IMR-90 (cell line): ENCODE measurements around the gene RNF166. TPM values are rescaled to one million over a fixed set of nuclear protein-coding genes. Genes with fewer than 3 reads are reported as not detected.

Experiments used
- ATAC-seq: fragments of 200-7000 bp; cut with Tn5 transposase; 2 replicates; pipeline ENCODE4 v1.9.1; 2020; ENCODE audit warnings: low read depth, mild to moderate bottlenecking, moderate library complexity
- BruUV-seq: library from RNA; stranded (reverse); fragments of 400-500 nt; replicated peaks from 2 replicates; lab custom pipeline; 2021; lab: Mats Ljungman, UMichigan
- CTCF ChIA-PET: fragments of 300-600 bp; formaldehyde crosslinking; extraction: SDS; loops from one replicate; lab custom pipeline; 2021; ENCODE audit warnings: antibody characterized with exemption; lab: Yijun Ruan, JAX
- POLR2A ChIA-PET: fragments of 300-600 bp; sonication (Branson Sonifier 250); formaldehyde crosslinking; loops from one replicate; lab custom pipeline; 2022; ENCODE audit warnings: antibody characterized with exemption; ENCODE audit not compliant: unreplicated experiment; lab: Charles Lee
- DNase-seq: peaks from one replicate; pipeline ENCODE4 v3.0.0; 2013
- H2AFZ ChIP-seq: replicated peaks from 2 replicates; pipeline ENCODE3; 2013; ENCODE audit warnings: low read length, mild to moderate bottlenecking; ENCODE audit not compliant: poor library complexity
- H2AK5ac ChIP-seq: 2 replicates; pipeline ENCODE4 v1.6.1; 2013; ENCODE audit warnings: low read depth, low read length, inconsistent platforms
- H2AK9ac ChIP-seq: replicated peaks from 2 replicates; pipeline ENCODE3; 2013; ENCODE audit warnings: mild to moderate bottlenecking, low read depth, low read length, moderate library complexity; ENCODE audit not compliant: poor library complexity
- H2BK120ac ChIP-seq: 2 replicates; pipeline ENCODE4 v1.6.1; 2013; ENCODE audit warnings: low read depth, low read length, inconsistent platforms
- H2BK15ac ChIP-seq: 3 replicates; pipeline ENCODE4 v1.6.1; 2013; ENCODE audit warnings: low read depth, low read length, inconsistent platforms
- H2BK20ac ChIP-seq: 2 replicates; pipeline ENCODE4 v1.6.1; 2013; ENCODE audit warnings: low read depth, mild to moderate bottlenecking, inconsistent platforms, low read length, moderate library complexity
- H2BK5ac ChIP-seq: 2 replicates; pipeline ENCODE4 v1.6.1; 2013; ENCODE audit warnings: mild to moderate bottlenecking, low read depth, low read length, inconsistent platforms; ENCODE audit not compliant: poor library complexity, severe bottlenecking
- H3K14ac ChIP-seq: replicated peaks from 2 replicates; pipeline ENCODE4 v1.6.1; 2013; ENCODE audit warnings: low read depth, low read length, inconsistent platforms
- H3K18ac ChIP-seq: 2 replicates; pipeline ENCODE4 v1.6.1; 2013; ENCODE audit warnings: low read depth, low read length, control low read depth
- H3K23ac ChIP-seq: 2 replicates; pipeline ENCODE4 v1.6.1; 2013; ENCODE audit warnings: low read depth, low read length, inconsistent platforms
- H3K27ac ChIP-seq: 2 replicates; pipeline ENCODE4 v1.5.1; 2013; ENCODE audit warnings: mild to moderate bottlenecking, control low read depth, low read length; ENCODE audit not compliant: insufficient read depth
- H3K27me3 ChIP-seq: 2 replicates; pipeline ENCODE4 v1.6.1; 2013; ENCODE audit warnings: low read length; ENCODE audit not compliant: control insufficient read depth, insufficient read depth
- H3K36me3 ChIP-seq: 2 replicates; pipeline ENCODE4 v1.6.1; 2013; ENCODE audit warnings: low read length, mixed read lengths; ENCODE audit not compliant: control insufficient read depth, insufficient read depth
- H3K4ac ChIP-seq: 2 replicates; pipeline ENCODE4 v1.6.1; 2013; ENCODE audit warnings: low read depth, low read length, inconsistent platforms
- H3K4me1 ChIP-seq: 2 replicates; pipeline ENCODE4 v1.6.1; 2013; ENCODE audit warnings: low read length, mixed read lengths; ENCODE audit not compliant: control insufficient read depth, insufficient read depth
- H3K4me2 ChIP-seq: 2 replicates; pipeline ENCODE4 v1.6.1; 2013; ENCODE audit warnings: low read depth, mild to moderate bottlenecking, control low read depth, low read length, moderate library complexity
- H3K4me3 ChIP-seq: 2 replicates; pipeline ENCODE4 v1.5.1; 2013; ENCODE audit warnings: low read depth, mild to moderate bottlenecking, control low read depth, low read length, moderate library complexity; ENCODE audit not compliant: insufficient read depth
- H3K56ac ChIP-seq: 2 replicates; pipeline ENCODE4 v1.6.1; 2013; ENCODE audit warnings: low read length, inconsistent platforms; ENCODE audit not compliant: insufficient read depth; ENCODE audit errors: extremely low read depth
- H3K79me1 ChIP-seq, 2 experiments: 2 replicates each; pipeline ENCODE4 v1.6.1; 2013; ENCODE audit warnings: low read length in 2 of 2, inconsistent platforms in 1 of 2, low read depth in 1 of 2
- H3K9ac ChIP-seq: 2 replicates; pipeline ENCODE4 v1.6.1; 2013; ENCODE audit warnings: low read depth, low read length, control low read depth
- H3K9me1 ChIP-seq: 2 replicates; pipeline ENCODE4 v1.6.1; 2013; ENCODE audit warnings: low read length, inconsistent platforms; ENCODE audit not compliant: insufficient read depth
- H3K9me3 ChIP-seq: 2 replicates; pipeline ENCODE4 v1.6.1; 2013; ENCODE audit warnings: low read length; ENCODE audit not compliant: control insufficient read depth, insufficient read depth
- H4K20me1 ChIP-seq: 2 replicates; pipeline ENCODE4 v1.6.1; 2013; ENCODE audit warnings: low read length, inconsistent platforms; ENCODE audit not compliant: insufficient read depth
- H4K5ac ChIP-seq: 2 replicates; pipeline ENCODE4 v1.6.1; 2013; ENCODE audit warnings: mild to moderate bottlenecking, low read depth, low read length, control low read depth
- H4K8ac ChIP-seq, 2 experiments: 2 replicates each; pipeline ENCODE4 v1.6.1; 2013; ENCODE audit warnings: low read depth in 2 of 2, low read length in 2 of 2, control low read depth in 1 of 2, inconsistent platforms in 1 of 2
- H4K91ac ChIP-seq: 2 replicates; pipeline ENCODE4 v1.6.1; 2013; ENCODE audit warnings: low read depth, low read length, inconsistent platforms; ENCODE audit not compliant: insufficient read depth
- BHLHE40 ChIP-seq: fragments of 150-350 bp; IDR thresholded peaks from 2 replicates; pipeline ENCODE4 v1.6.1; 2016; ENCODE audit warnings: mild to moderate bottlenecking, low read depth, low read length
- CHD1 ChIP-seq: IDR thresholded peaks from 2 replicates; pipeline ENCODE4 v1.6.1; 2012; ENCODE audit warnings: low read depth, low read length, improper control_type of control experiment
- FOS ChIP-seq: fragments of 150-350 bp; IDR thresholded peaks from 2 replicates; pipeline ENCODE4 v1.6.1; 2016; ENCODE audit warnings: low read depth, low read length
- MAZ ChIP-seq: IDR thresholded peaks from 2 replicates; pipeline ENCODE4 v1.6.1; 2012; ENCODE audit warnings: low read depth, mild to moderate bottlenecking, low read length, improper control_type of control experiment, moderate library complexity, borderline replicate concordance
- MXI1 ChIP-seq: IDR thresholded peaks from 2 replicates; pipeline ENCODE4 v1.6.1; 2012; ENCODE audit warnings: low read depth, mild to moderate bottlenecking, low read length, moderate library complexity, borderline replicate concordance
- NFE2L2 ChIP-seq: fragments of 150-350 bp; IDR thresholded peaks from 2 replicates; pipeline ENCODE4 v1.6.1; 2016; ENCODE audit warnings: low read depth, mild to moderate bottlenecking, low read length
- POLR2A ChIP-seq: IDR thresholded peaks from 2 replicates; pipeline ENCODE4 v1.6.1; 2012; ENCODE audit warnings: mild to moderate bottlenecking, low read depth, low read length
- RFX5 ChIP-seq: IDR thresholded peaks from 2 replicates; pipeline ENCODE4 v1.8.0; 2012; ENCODE audit warnings: low read depth, mild to moderate bottlenecking, low read length, moderate library complexity
- SMC3 ChIP-seq: fragments of 150-350 bp; IDR thresholded peaks from 2 replicates; pipeline ENCODE4 v1.6.1; 2016; ENCODE audit warnings: low read depth, mild to moderate bottlenecking, antibody characterized with exemption, low read length, moderate library complexity
- WGBS, 2 experiments: methylation state at CpG; one replicate each; pipeline versions ENCODE4 v1.1.5 to v1.1.7; 2013; ENCODE audit warnings: missing lambda C conversion rate in 2 of 2; ENCODE audit not compliant: insufficient read length in 1 of 2; ENCODE audit errors: extremely low coverage in 2 of 2; 5-methylcytosine and 5-hydroxymethylcytosine counted together
- dilution Hi-C: fragments of 300-500 bp; cut with HindIII; formaldehyde crosslinking; loops from one replicate; pipeline ENCODE4 v1.14.3; 2018; ENCODE audit warnings: low sequenced_read_pairs; ENCODE audit not compliant: unreplicated experiment
- in situ Hi-C: fragments of 300-500 bp; cut with MboI; formaldehyde crosslinking; loops from 3 replicates; pipeline ENCODE4 v1.14.3; 2019; ENCODE audit warnings: low sequenced_read_pairs, inconsistent platforms, mixed read lengths
- intact Hi-C: fragments of 100-400 bp; cut with micrococcal nuclease; formaldehyde crosslinking; loops from 2 replicates; pipeline ENCODE4 v1.10.0; 2022
- polyA plus RNA-seq, 3 experiments: library from polyadenylated mRNA; depleted of rRNA; stranded (reverse); fragments of >200 nt; gene quantifications; 2 replicates each; pipeline ENCODE4 v1.2.3, GENCODE V29; 2012; ENCODE audit warnings: low replicate concordance in 1 of 3
- total RNA-seq: library from RNA; depleted of rRNA; stranded (reverse); fragments of >200 nt; gene quantifications from 2 replicates; pipeline ENCODE4 v1.2.3, GENCODE V29; 2012
- TF ChIP-seq, protein P1 (sequence below): conservative IDR thresholded peaks from 2 replicates; pipeline ENCODE4 v1.5.1; 2012; ENCODE audit warnings: mild to moderate bottlenecking, low read depth, low read length, improper control_type of control experiment

Gene RNF166
- total and polyA plus RNA-seq, 2 of the 4 experiments (the other 2 are of a cell fraction) = 8.1 to 17.4 TPM

DNA sequence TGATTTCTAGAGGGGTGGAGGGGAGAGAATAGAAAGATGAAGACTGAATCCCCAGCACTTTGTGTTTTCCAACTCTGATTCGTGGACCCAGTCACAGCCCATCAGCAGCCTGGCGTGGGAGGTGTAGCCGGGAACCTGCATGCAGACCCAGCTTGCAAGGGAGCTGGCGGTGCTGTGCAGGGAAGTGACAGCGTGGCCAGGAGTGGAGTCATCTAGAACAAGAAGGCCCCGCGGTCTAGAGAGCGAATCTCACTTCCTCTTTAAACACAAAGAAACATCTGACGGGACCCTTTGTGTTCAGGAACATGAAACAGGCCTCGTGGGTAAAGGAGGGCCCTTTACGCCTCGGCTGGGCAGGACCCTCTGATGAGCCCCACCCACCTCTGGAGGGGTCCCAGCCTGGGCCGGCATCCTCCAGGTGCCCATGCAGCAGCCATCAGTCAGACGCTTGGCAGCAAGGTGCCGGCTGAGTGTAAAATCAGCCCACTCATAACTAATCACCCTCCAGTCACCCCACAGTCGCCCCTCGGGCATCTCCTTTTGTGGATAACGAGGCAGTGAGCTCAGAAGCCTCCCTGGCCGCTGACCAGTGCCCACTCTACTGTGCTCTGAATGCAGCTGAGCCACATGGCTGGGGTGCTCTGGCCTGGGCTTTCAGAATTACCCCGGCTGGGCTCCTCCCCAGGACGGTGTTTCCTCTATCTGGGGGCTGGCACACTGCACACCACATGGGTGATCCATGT, 24.3 kb downstream of the RNF166 start:
- CTCF ChIA-PET = no interaction called here
- Histone ChIP-seq H3K9me3 (no peaks in the 10 kb centered on the region), H3K4ac (no peak overlapping the region), H2AFZ (peak overlapping the region; percentile 71), H3K23ac (no peak overlapping the region), H2BK120ac (no peak overlapping the region), H3K36me3 (no peaks in the 10 kb centered on the region), H4K20me1 (peaks cover 13% of the 10 kb centered on the region; the same call in 1 of the 2 replicates), H2AK5ac (no peak overlapping the region), H3K79me1 (no peaks in the 10 kb centered on the region), H4K91ac (no peak overlapping the region), H3K4me3 (no peak overlapping the region), H3K18ac (no peak overlapping the region), H3K27me3 (peaks cover 7% of the 10 kb centered on the region; the same call in 1 of the 2 replicates), H2AK9ac (peak overlapping the region; percentile 50), H3K4me1 (peaks cover 7% of the 10 kb centered on the region; the same call in 1 of the 2 replicates), H3K9ac (no peak overlapping the region), H3K14ac (no peak overlapping the region), H2BK15ac (no peak overlapping the region), H4K8ac (no peak overlapping the region), H4K5ac (no peak overlapping the region), H3K56ac (no peak overlapping the region), H3K27ac (no peak overlapping the region), H2BK5ac (no peak overlapping the region), H2BK20ac (no peak overlapping the region), H3K9me1 (no peaks in the 10 kb centered on the region), H3K4me2 (no peak overlapping the region)
- no TSS peak for BruUV-seq
- peak; percentile 15 for DNase-seq
- POLR2A ChIA-PET = no interaction called here
- intact Hi-C loops (no loop called here), in situ Hi-C loops (no loop called here), dilution Hi-C loops (no loop called here)
- no peak for TF ChIP-seq MAZ
- TF ChIP-seq POLR2A = no peak
- TF ChIP-seq FOS = no peak
- TF ChIP-seq SMC3 = no peak
- TF ChIP-seq NFE2L2 = no peak
- TF ChIP-seq CHD1 = no peak
- TF ChIP-seq, protein P1, sequence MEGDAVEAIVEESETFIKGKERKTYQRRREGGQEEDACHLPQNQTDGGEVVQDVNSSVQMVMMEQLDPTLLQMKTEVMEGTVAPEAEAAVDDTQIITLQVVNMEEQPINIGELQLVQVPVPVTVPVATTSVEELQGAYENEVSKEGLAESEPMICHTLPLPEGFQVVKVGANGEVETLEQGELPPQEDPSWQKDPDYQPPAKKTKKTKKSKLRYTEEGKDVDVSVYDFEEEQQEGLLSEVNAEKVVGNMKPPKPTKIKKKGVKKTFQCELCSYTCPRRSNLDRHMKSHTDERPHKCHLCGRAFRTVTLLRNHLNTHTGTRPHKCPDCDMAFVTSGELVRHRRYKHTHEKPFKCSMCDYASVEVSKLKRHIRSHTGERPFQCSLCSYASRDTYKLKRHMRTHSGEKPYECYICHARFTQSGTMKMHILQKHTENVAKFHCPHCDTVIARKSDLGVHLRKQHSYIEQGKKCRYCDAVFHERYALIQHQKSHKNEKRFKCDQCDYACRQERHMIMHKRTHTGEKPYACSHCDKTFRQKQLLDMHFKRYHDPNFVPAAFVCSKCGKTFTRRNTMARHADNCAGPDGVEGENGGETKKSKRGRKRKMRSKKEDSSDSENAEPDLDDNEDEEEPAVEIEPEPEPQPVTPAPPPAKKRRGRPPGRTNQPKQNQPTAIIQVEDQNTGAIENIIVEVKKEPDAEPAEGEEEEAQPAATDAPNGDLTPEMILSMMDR = no peak
- TF ChIP-seq BHLHE40 = no peak
- TF ChIP-seq RFX5 = no peak
- TF ChIP-seq MXI1 = no peak
- no peak for ATAC-seq
- 55% methylated on average over 7 of the region's 21 CpGs; no CpG with 5 or more reads in 1 of the 2 experiments for WGBS, 2 experiments
